ENCODE results near the gene FREY1. TPM values are rescaled to one million over a fixed set of nuclear protein-coding genes. Genes with fewer than 3 reads are reported as not detected.

The FREY1 gene, protein sequence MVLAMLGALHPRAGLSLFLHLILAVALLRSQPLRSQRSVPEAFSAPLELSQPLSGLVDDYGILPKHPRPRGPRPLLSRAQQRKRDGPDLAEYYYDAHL
- total RNA-seq, result not detected
- long read RNA-seq, result 0 reads

- no peak for DNase-seq
- no peak within 1 kb of the TSS for H3K4me3 ChIP-seq
- H3K4me1 ChIP-seq, result peaks cover 4% of the 10 kb centered on the region
- TF ChIP-seq, protein P1, sequence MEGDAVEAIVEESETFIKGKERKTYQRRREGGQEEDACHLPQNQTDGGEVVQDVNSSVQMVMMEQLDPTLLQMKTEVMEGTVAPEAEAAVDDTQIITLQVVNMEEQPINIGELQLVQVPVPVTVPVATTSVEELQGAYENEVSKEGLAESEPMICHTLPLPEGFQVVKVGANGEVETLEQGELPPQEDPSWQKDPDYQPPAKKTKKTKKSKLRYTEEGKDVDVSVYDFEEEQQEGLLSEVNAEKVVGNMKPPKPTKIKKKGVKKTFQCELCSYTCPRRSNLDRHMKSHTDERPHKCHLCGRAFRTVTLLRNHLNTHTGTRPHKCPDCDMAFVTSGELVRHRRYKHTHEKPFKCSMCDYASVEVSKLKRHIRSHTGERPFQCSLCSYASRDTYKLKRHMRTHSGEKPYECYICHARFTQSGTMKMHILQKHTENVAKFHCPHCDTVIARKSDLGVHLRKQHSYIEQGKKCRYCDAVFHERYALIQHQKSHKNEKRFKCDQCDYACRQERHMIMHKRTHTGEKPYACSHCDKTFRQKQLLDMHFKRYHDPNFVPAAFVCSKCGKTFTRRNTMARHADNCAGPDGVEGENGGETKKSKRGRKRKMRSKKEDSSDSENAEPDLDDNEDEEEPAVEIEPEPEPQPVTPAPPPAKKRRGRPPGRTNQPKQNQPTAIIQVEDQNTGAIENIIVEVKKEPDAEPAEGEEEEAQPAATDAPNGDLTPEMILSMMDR (IDR thresholded peaks at IDR 0.05; ENCODE audit: borderline replicate concordance), result no peak
- no peak within 1 kb of the TSS for H3K27ac ChIP-seq (replicated peaks)
- peaks cover 34% of the 10 kb centered on the region for H3K36me3 ChIP-seq
- no peaks in the 10 kb centered on the region for H3K27me3 ChIP-seq (ENCODE audit: low read depth)
- intact Hi-C loops (cut with micrococcal nuclease), result no loop called here
- no peaks in the 10 kb centered on the region for H3K9me3 ChIP-seq (replicated peaks)
These were observed at the start of gene FREY1 for GRCh38 chr11:45906965-45907611. FREY1 (minus strand) TSS chr11:45907271; CDS start chr11:45907245, 26 bp downstream.

- H3K4me3 ChIP-seq, result no peak overlapping the region
- H3K4me1 ChIP-seq, result peaks cover 22% of the 10 kb centered on the region
- peaks cover 89% of the 10 kb centered on the region for H3K36me3 ChIP-seq
- intact Hi-C loops (cut with micrococcal nuclease), result no loop called here
- TF ChIP-seq, protein P1 (IDR thresholded peaks at IDR 0.05; ENCODE audit: borderline replicate concordance), result no peak
- H3K27me3 ChIP-seq (ENCODE audit: low read depth), result no peaks in the 10 kb centered on the region
- no peak for DNase-seq
- H3K9me3 ChIP-seq (replicated peaks), result no peaks in the 10 kb centered on the region
- no peak overlapping the region for H3K27ac ChIP-seq (replicated peaks)
These were observed 42.9 kb upstream of the FREY1 start for GRCh38 chr11:45949992-45950407.

DNA sequence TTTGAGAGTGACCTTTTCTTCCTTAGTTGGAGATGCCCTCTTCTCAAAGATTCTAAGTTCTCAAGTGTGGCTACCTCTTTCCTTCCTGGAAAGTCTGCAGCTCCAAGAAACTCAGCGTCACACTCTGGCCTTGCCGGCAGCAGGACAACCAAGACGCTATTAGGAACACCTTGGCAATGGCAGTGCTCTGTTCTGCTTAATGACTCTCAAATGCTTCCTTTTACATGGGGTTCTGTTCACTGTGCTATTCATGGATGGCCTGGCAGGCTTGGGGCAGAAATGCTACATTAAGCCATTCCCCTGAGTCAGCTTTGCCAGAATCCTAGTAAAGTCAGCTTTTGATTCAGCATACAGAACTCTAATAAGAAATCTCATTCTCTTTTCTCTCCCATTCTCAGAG, 41.3 kb upstream of the FREY1 start:
- no peaks in the 10 kb centered on the region for H3K27me3 ChIP-seq (ENCODE audit: low read depth)
- TF ChIP-seq, protein P1 (IDR thresholded peaks at IDR 0.05; ENCODE audit: borderline replicate concordance), result no peak
- no peak overlapping the region for H3K27ac ChIP-seq (replicated peaks)
- no peaks in the 10 kb centered on the region for H3K9me3 ChIP-seq (replicated peaks)
- no peak overlapping the region for H3K4me3 ChIP-seq
- intact Hi-C loops (cut with micrococcal nuclease), result no loop called here
- no peak for DNase-seq
- peaks cover 22% of the 10 kb centered on the region for H3K4me1 ChIP-seq
- H3K36me3 ChIP-seq, result peaks cover 96% of the 10 kb centered on the region

GRCh38 chr11:45947885-45948284, 40.8 kb upstream of the FREY1 start:
- no peaks in the 10 kb centered on the region for H3K9me3 ChIP-seq (replicated peaks)
- peaks cover 92% of the 10 kb centered on the region for H3K36me3 ChIP-seq
- H3K4me1 ChIP-seq, result peaks cover 22% of the 10 kb centered on the region
- H3K4me3 ChIP-seq, result no peak overlapping the region
- DNase-seq, result no peak
- TF ChIP-seq, protein P1 (IDR thresholded peaks at IDR 0.05; ENCODE audit: borderline replicate concordance), result no peak
- no peaks in the 10 kb centered on the region for H3K27me3 ChIP-seq (ENCODE audit: low read depth)
- H3K27ac ChIP-seq (replicated peaks), result no peak overlapping the region
- intact Hi-C loops (cut with micrococcal nuclease), result no loop called here

- H3K4me1 ChIP-seq, result peaks cover 22% of the 10 kb centered on the region
- H3K4me3 ChIP-seq, result no peak overlapping the region
- H3K27me3 ChIP-seq (ENCODE audit: low read depth), result no peaks in the 10 kb centered on the region
- TF ChIP-seq, protein P1 (IDR thresholded peaks at IDR 0.05; ENCODE audit: borderline replicate concordance), result no peak
- intact Hi-C loops (cut with micrococcal nuclease), result no loop called here
- no peaks in the 10 kb centered on the region for H3K9me3 ChIP-seq (replicated peaks)
- H3K36me3 ChIP-seq, result peaks cover 93% of the 10 kb centered on the region
- no peak for DNase-seq
- no peak overlapping the region for H3K27ac ChIP-seq (replicated peaks)
These were observed 38.4 kb upstream of the FREY1 start for GRCh38 chr11:45945397-45945999.

All from left ventricle myocardium inferior (tissue), 1 donor.